ENCODE results near the gene THADA. TPM values are rescaled to one million over a fixed set of nuclear protein-coding genes. Genes with fewer than 3 reads are reported as not detected.

The THADA gene
- total and polyA plus RNA-seq, 8 donors = 9.4 to 25.1 (median 18.2) TPM

GRCh38 chr2:43184339-43184895 lies 411.4 kb downstream of the THADA start:
- H3K27ac ChIP-seq = no peak overlapping the region
- 82 to 84% methylated on average over 12 of the region's 12 CpGs for WGBS, 2 donors
- ATAC-seq = peak in 1 of 4 donors; percentile 15

GRCh38 chr2:43183743-43184142 lies 412.1 kb downstream of the THADA start:
- TF ChIP-seq CTCF (IDR thresholded peaks at IDR 0.05) = no peak
- H3K36me3 ChIP-seq = no peaks in the 10 kb centered on the region
- DNase-seq (no peak), ATAC-seq (no peak), FAIRE-seq (no peak)
- no peaks in the 10 kb centered on the region for H3K27me3 ChIP-seq
- intact Hi-C loops (cut with DNase I) = no loop called here
- no peak overlapping the region for H3K27ac ChIP-seq
- H3K4me3 ChIP-seq = no peak overlapping the region
- WGBS, 2 donors = 67 to 71% methylated on average over 5 of the region's 5 CpGs
- H3K4me1 ChIP-seq = peaks cover 8 to 10% (median 9%) of the 10 kb centered on the region in 3 donors
- no peaks in the 10 kb centered on the region for H3K9me3 ChIP-seq

More at GRCh38 chr2:43184339-43184895, 411.4 kb downstream of the THADA start:
- DNase-seq = no peak
- Histone ChIP-seq H3K36me3 (no peaks in the 10 kb centered on the region), H3K9me3 (no peaks in the 10 kb centered on the region), H3K27me3 (no peaks in the 10 kb centered on the region), H3K4me3 (no peak overlapping the region), H3K4me1 (peaks cover 3 to 4% (median 3%) of the 10 kb centered on the region in 3 donors)
- intact Hi-C loops (cut with DNase I) = no loop called here
- no peak for FAIRE-seq
- TF ChIP-seq CTCF (IDR thresholded peaks at IDR 0.05) = no peak

- peaks cover 19 to 23% (median 22%) of the 10 kb centered on the region in 3 donors for H3K4me1 ChIP-seq
- FAIRE-seq (no peak), DNase-seq (no peak)
Measured at GRCh38 chr2:43180897-43181296, 414.9 kb downstream of the THADA start.

More at GRCh38 chr2:43180897-43181296, 414.9 kb downstream of the THADA start:
- Histone ChIP-seq H3K27me3 (no peaks in the 10 kb centered on the region), H3K36me3 (no peaks in the 10 kb centered on the region), H3K9me3 (no peaks in the 10 kb centered on the region), H3K27ac (no peak overlapping the region), H3K4me3 (no peak overlapping the region)
- ATAC-seq = no peak
- no peak for TF ChIP-seq CTCF (IDR thresholded peaks at IDR 0.05)
- WGBS, 2 donors = 98 to 99% methylated on average over 8 of the region's 8 CpGs
- intact Hi-C loops (cut with DNase I) = no loop called here

Other genes with a start within 250 kb of the THADA start
- 1 to 10 TPM; 1.6 to 5.3 (median 3.6) TPM for gene PLEKHH2, start 41.2 kb upstream of the THADA start, total RNA-seq
- 1 to 10 TPM; 2.7 to 3.2 TPM for gene PLEKHH2, start 41.2 kb upstream of the THADA start, polyA plus RNA-seq
- gene C1GALT1C1L, start 80.4 kb upstream of the THADA start, total RNA-seq = 1 to 10 TPM in 1 of 6 donors, under 1 TPM in 5; 0.16 to 1.0 (median 0.25) TPM
- 1 to 10 TPM in 1 of 2 donors, under 1 TPM in 1; 0.30 to 1.2 TPM for gene C1GALT1C1L, start 80.4 kb upstream of the THADA start, polyA plus RNA-seq
- 10 to 100 TPM in 1 of 6 donors, 1 to 10 TPM in 5; 3.8 to 12.0 (median 9.3) TPM for gene DYNC2LI1, start 178.0 kb upstream of the THADA start, total RNA-seq
- 10 to 100 TPM in 1 of 2 donors, 1 to 10 TPM in 1; 8.9 to 22.7 TPM for gene DYNC2LI1, start 178.0 kb upstream of the THADA start, polyA plus RNA-seq
- under 1 TPM in 1 of 6 donors, not detected in 5; 0.06 TPM for gene ABCG5, start 242.8 kb upstream of the THADA start, total RNA-seq
- not detected for gene ABCG5, start 242.8 kb upstream of the THADA start, polyA plus RNA-seq
- gene ABCG8, start 242.9 kb upstream of the THADA start, total RNA-seq = under 1 TPM in 2 of 6 donors, not detected in 4; 0.03 to 0.06 TPM
- gene ABCG8, start 242.9 kb upstream of the THADA start, polyA plus RNA-seq = not detected

All from pancreas (tissue), 10 donors.